GM13976 (cell line): Measurements from ENCODE around the gene EIF4A2.
"Not testable (repeated sequence)": the region's sequence is repeated elsewhere in the genome, so short reads cannot be mapped to it uniquely, and the experiment has no call there.

ENCODE experiments used
- DNase-seq: peaks from one replicate; pipeline ENCODE4 v3.0.0; 2012; ENCODE audit warnings: low spot score
- CTCF ChIP-seq: IDR thresholded peaks from 2 replicates; pipeline ENCODE4 v1.5.1; 2012; ENCODE audit warnings: borderline replicate concordance, mild to moderate bottlenecking; ENCODE audit not compliant: insufficient read depth; ENCODE audit errors: extremely low read depth, missing control alignments, control extremely low read depth
- in situ Hi-C: fragments of 300-500 bp; cut with MboI; formaldehyde crosslinking; loops from one replicate; pipeline ENCODE4 v1.12.0; 2022; ENCODE audit warnings: low sequenced_read_pairs, mixed read lengths, inconsistent platforms; ENCODE audit not compliant: unreplicated experiment

The EIF4A2 gene

GRCh38 chr3:186806089-186807055, 23.0 kb downstream of the EIF4A2 start, which contains the start of gene RFC4:
Gene RFC4 (minus strand): TSS chr3:186806482. CDS start chr3:186804713, 1,769 bp downstream.
- no peak for TF ChIP-seq CTCF
- in situ Hi-C loops: no loop called here
- DNase-seq: peak; percentile 87

- peak; percentile 33 for DNase-seq
- no peak for TF ChIP-seq CTCF
- in situ Hi-C loops: no loop called here
Observed at GRCh38 chr3:186807231-186807630, 23.9 kb downstream of the EIF4A2 start.

- TF ChIP-seq CTCF: no peak
- DNase-seq: no peak
- in situ Hi-C loops: loop anchor here (10.0 kb wide), 1 partner anchor 186 kb away; no protein-coding TSS in a partner anchor
Observed at GRCh38 chr3:186810336-186810996, 27.1 kb downstream of the EIF4A2 start.

- in situ Hi-C loops: loop anchor here (10.0 kb wide), 1 partner anchor 187 kb away; no protein-coding TSS in a partner anchor
- not testable (repeated sequence) for DNase-seq
Observed at GRCh38 chr3:186811313-186811712, 27.9 kb downstream of the EIF4A2 start.

GRCh38 chr3:186814100-186814499, 30.7 kb downstream of the EIF4A2 start:
- in situ Hi-C loops: loop anchor here (10.0 kb wide), 1 partner anchor 189 kb away; no protein-coding TSS in a partner anchor
- TF ChIP-seq CTCF: no peak
- no peak for DNase-seq

GRCh38 chr3:186815435-186815834, 32.1 kb downstream of the EIF4A2 start:
- DNase-seq: no peak
- no peak for TF ChIP-seq CTCF
- in situ Hi-C loops: loop anchor here (10.0 kb wide), 1 partner anchor 191 kb away; no protein-coding TSS in a partner anchor
